ENCODE results near the gene IPPK.

IPPK gene, protein sequence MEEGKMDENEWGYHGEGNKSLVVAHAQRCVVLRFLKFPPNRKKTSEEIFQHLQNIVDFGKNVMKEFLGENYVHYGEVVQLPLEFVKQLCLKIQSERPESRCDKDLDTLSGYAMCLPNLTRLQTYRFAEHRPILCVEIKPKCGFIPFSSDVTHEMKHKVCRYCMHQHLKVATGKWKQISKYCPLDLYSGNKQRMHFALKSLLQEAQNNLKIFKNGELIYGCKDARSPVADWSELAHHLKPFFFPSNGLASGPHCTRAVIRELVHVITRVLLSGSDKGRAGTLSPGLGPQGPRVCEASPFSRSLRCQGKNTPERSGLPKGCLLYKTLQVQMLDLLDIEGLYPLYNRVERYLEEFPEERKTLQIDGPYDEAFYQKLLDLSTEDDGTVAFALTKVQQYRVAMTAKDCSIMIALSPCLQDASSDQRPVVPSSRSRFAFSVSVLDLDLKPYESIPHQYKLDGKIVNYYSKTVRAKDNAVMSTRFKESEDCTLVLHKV

DNA sequence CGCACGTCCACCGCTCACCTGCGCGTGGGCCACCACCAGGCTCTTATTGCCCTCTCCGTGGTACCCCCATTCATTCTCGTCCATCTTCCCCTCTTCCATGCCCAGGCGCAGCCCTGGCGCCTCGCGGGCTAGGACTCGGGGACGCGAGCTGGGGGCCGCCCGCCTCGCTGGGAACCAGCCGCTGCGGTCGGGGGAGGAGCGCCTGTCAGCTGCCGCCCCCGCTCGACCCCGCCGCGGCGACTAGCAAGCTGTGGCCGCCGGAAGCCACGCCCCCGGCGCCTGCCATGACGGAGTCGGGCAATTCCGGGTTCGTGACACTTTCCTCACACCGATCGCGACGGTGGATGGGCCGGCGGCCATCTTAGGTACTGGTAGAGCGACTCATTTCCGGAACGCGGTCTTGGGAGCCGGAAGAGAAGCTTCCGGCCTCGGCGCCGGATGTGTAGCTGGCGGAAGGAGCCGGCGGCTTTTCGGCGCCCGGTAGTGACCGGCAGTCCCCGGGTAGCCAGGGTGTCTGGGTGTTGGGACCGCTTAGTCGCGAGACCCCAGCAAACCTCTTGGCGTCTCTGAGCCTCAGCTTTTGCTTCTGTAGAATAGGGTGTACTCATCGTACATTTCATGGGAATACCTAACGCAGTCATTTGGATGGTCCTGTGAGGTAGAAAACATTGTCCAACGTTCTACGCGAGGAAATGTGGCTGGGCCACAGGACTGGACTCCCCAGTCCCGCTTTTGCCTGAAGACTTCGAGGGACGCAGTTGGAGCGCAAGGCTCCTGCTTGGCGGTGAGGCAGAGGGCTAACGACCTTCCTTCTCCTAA is at the start of gene IPPK:
TSS of gene IPPK (minus strand) at position 242 of the 819 bp plus-strand sequence. CDS start at position 99, 143 bp downstream.
- peak; percentile 91 for DNase-seq (ENCODE audit: low read depth, low spot score)

DNA sequence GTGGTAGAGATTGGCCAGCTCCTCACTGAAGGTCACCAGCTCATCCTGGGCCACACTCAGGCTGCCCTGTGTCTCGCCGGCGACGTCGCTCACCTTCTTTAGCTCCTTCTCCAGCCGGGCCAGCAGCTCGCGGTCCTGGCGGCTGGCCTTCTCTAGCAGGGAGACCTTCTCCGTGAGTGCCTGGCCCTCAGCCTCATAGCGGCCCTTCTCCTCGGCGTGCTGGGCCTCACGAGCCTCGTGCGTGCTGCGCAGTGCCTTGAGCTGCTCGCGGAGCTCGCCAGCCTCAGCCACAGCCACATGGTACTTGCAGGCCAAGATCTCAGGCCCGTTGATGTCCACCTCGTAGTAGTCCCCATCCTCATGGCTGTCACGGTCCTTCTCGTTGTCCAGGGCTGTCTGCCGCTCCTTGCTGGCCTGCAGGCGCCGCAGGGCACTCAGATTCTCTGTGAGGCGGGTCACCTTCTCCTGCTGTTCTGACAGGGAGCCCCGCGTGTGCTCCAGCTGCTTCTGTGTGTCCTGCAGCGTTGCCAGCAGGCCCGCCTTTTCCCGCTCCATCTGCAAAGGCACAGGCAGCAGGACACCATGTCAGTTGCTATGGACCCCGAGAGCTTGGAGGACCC is 49.2 kb upstream of the IPPK start:
- DNase-seq (ENCODE audit: low read depth, low spot score), result no peak

DNA sequence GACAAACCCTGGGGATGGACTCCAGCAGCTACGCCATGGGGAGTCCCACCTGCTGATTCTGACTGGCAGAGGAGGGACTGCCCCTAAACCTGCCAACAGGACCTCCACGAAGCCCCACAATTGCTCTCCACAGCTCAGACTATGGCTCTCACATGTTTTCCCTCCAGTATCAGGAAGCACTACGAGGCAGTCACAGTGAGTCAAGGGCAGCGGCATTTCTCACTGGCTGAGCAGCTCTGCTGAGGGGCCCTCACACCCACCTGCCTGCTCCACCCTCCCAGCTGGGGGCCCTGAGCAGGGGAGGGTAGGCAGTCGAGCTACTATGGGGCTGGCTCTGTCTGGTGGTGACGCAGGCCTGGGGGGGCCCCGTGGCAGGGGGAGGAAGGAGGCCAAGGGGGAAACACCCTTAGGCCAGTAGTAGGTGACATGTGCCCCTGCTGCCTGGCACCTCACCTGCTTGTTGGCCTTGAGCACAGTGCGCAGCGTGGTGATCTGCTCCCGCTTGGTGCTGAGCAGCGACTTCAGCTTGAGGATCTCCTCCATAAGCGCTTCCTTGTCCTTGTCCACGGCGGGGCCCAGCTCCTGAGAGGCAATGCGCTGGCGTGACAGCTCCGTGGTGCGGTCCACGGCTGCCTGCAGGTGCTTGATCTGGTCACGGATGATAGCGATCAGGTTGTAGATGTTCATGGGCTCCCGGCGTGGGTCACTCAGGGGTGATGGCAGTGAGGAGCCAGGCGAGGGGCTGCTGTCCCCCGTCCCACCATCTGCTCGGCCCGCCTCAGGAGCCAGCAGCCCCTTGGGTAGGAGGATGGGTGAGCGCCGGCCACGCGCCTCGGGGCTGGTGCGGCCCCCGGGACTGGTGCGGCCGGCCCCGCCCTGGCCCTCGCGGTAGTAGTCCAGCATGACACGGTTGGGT is 48.4 kb upstream of the IPPK start:
- no peak for DNase-seq (ENCODE audit: low read depth, low spot score)

DNA sequence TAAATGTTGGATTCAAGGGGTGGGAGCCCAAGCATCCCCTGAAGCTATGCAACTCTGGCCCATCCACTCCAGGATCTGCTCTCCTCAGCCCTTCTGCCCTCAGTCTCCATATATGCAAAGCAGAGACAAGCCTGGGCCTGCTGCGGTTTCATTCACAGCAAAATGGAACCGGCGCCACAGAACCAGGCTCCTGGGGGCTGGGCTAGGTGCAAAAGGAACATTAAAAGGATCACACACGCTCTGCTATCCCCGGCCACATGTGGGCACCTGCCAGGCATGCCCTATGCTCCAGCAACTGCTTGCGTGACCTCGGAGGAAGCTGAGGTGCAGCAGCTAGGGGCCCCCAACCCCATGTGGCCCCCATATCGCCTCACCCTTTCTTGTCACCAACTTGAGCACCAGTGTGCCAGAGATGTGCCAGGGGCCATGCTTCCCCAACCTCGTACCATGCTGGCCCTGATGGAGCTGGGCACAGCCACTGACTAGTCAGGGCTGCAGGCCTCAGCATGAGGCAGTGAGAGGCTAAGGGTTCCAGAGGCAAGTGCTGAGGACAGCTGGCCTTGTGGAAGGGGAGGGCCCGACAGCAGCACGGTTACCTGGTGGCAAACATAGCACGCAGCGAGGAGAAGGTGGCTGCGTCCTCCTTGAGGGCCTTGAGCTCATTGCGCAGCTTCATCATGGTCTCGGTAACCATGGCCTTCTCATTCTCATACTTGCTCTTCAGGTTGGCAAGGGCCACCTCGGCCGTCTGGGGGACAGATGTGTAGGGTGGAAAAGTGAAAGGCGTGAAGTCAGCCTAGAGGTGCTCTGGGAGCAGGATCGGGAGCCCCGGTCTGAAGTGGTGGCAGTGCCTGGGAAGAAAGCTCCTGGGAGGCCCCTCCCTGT is 47.5 kb upstream of the IPPK start:
- no peak for DNase-seq (ENCODE audit: low read depth, low spot score)

DNA sequence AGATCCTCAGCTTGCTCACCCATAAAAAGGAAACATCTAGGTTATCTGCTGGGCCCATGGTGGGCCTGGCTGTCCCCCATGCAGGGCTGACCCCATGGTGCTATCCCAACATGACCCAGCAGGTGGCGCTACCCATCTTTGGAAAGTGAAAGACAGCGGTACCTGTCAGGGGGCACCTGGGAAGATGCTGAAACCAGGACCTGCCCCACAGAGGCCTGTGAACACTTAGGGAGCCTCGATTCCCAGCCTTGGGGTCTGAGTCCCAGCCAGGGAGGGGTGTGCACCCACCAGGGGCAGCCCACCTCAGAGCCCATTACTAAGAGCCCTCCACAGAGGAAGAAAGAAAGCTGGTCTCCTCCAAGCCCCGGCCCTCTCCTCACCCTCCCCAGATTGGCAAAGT is 46.6 kb upstream of the IPPK start:
- no peak for DNase-seq (ENCODE audit: low read depth, low spot score)

DNA sequence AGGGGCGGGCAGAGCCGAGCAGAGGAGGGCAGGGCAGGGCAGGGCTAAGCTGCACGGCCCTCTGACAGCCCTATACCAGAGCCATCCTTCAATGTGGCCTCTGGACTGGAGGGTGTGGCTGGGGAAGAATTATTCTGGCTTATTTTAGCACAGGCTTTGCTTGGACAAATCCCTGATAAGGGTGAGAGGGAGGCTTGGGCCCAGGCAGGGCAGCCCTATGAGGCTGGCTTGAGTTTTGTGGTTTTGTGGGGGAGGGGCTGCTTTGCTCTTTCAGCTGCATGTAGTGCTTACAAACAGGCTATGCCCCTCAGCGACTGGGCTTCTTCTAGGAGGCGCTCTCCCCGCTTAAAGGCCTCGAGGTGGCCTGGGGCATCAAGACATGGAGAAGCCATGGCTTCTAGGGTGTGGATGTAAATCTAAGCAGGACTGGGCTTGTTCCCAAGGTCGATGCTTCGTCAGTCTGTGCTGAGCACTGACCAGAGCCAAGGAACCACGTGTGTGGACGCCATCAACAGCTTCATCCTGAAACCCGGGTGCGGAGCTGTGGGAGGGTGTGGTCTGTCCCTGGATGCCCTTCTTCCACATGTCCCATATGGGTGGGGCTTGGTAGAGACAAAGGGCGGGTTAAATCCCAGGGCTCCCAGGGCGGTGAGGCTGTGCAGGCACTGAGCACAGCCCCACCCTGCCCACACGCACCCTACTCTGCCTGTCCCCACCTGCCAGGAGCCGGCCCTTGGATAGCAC is 45.7 kb upstream of the IPPK start:
- DNase-seq (ENCODE audit: low read depth, low spot score), result no peak

GRCh38 chr9:92714787-92715487 is 45.0 kb upstream of the IPPK start:
- no peak for DNase-seq (ENCODE audit: low read depth, low spot score)

DNA sequence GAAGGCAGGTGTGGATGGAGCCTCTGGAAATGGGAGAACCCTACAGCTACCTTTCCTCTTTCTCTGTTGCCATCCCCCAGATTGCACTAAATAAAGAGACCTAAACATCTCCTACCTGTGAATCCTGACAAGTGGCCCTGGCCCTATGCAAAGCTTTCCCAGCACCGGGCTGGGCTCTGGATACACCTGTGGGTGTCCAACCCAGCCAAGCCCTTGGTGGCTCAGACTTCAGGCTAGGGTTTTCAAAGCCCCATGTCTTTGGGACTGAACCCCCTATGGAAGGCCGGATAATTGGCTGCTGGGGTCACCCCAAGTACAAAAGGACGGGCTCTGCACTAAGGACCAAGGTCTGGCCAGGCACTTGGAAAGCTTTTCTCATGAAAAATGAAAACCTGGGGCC is 44.1 kb upstream of the IPPK start:
- DNase-seq (ENCODE audit: low read depth, low spot score), result no peak

DNA sequence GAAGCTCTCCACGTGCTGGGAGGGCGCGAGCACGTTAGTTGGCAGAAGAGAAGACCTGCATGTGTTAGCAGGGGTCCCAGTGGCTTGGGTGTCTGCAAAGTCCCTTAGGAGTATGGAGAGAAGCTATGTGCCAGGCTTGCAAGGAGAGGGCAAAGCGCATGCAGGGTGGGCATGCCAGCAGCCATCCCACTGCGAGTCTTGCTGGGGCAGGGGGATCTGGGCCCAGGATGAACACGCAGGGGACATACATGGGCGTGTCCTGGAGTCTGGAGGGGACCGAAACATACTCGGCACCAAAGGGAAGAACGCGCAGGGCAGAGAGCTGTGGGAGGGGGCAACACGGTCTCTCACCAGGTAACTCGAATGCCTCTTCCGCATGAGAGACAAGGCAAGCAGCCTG is 43.6 kb upstream of the IPPK start:
- DNase-seq (ENCODE audit: low read depth, low spot score), result no peak

- DNase-seq (ENCODE audit: low read depth, low spot score), result no peak
Measured at GRCh38 chr9:92712767-92713166, 42.8 kb upstream of the IPPK start.

GRCh38 chr9:92711844-92712243 is 41.9 kb upstream of the IPPK start:
- no peak for DNase-seq (ENCODE audit: low read depth, low spot score)

- no peak for DNase-seq (ENCODE audit: low read depth, low spot score)
Measured at GRCh38 chr9:92711146-92711545, 41.2 kb upstream of the IPPK start.

DNA sequence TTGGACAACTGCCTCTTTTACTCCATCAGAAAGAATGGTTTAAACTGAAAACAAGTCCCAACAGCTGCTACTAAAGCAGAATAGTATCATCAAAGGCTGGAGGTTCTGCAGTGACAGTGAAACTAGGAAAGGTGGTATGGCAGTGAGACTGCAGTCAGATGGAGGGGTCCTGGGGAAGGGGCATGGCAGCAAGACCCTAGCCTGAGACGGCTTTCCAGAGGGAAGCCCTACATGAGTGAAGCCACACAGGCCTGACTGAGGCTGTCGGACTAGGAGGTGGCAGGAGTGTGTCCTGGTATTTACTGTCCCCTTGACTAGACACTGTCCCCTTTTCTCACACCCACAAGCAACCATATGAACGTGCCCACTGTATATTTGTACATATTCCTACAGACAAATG is 40.4 kb upstream of the IPPK start:
- DNase-seq (ENCODE audit: low read depth, low spot score), result no peak

DNA sequence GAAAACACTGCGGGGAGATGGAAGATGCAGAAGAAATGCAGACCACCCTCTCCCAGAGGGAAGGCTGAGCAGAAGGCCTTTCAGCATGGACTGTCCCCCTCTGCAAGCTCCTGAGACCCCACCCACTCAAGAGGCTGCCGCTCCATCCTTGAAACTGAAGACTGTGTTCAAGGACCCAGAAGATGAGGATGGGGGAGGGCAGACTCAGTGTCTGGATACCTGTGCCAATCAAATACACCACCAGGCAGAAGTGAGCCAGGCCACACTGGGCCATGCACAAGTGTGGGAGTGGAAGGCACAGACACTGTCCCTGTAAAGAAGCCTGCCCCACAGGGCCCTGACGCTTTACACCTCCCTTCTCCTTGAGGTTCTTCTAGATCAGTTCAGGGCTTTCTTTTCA is 40.0 kb upstream of the IPPK start:
- DNase-seq (ENCODE audit: low read depth, low spot score), result no peak

GRCh38 chr9:92709240-92709639 is 39.3 kb upstream of the IPPK start:
- no peak for DNase-seq (ENCODE audit: low read depth, low spot score)

DNA sequence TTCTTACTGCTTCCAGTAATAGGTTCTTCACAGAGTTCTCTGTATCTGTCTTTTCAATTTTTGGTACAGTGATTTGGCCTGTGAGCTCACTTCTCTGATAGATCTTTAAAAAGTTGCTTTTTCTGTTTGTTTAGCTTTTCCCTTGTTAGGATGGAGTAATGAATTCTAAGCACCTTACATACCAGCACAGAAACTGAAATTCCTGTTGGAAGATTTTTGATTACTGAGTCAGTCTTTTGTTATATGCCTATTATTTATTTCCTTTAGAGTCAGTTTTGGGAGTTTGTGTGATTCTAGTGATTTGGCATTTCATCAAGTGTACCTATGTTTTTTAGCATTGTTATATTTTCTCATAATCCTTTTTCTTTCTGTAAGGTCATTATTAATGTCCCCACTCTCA is 37.6 kb upstream of the IPPK start:
- no peak for DNase-seq (ENCODE audit: low read depth, low spot score)

- DNase-seq (ENCODE audit: low read depth, low spot score), result no peak
Measured at GRCh38 chr9:92706218-92706940, 36.4 kb upstream of the IPPK start.

DNA sequence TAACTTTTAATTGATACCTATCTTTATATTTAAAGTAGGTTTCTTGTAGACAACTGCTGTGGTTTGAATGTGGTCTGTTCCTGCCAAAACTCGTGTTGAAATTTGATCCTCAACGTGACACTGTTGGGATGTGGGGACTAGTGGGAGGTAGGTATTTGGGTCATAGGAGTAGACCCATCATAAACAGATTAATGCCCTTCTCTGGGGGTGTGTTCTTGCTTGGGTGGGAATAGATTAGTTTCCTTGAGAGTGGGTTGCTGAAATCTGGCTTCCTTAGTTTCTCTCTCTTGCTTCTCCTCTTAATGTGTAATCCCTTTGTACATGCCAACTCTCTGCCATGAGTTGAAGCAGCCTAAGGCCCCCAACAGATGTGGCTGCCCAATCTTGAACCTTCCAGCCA is 34.6 kb upstream of the IPPK start:
- DNase-seq (ENCODE audit: low read depth, low spot score), result no peak
